WTC11 (cell line): ENCODE measurements around the gene UVRAG. TPM values are rescaled to one million over a fixed set of nuclear protein-coding genes. Genes with fewer than 3 reads are reported as not detected.

Source experiments
- ATAC-seq: fragments of 200-7000 bp; cut with Tn5 transposase; 2 replicates; pipeline ENCODE4 v1.10.0; 2021; ENCODE audit warnings: mild to moderate bottlenecking, moderate library complexity
- CTCF ChIA-PET: fragments of 300-600 bp; sonication (Branson Sonifier 250); formaldehyde crosslinking; loops from one replicate; lab custom pipeline; 2021; ENCODE audit warnings: antibody characterized with exemption; lab: Charles Lee
- POLR2A ChIA-PET: fragments of 350-600 bp; sonication (Branson Sonifier 250); formaldehyde crosslinking; loops from one replicate; lab custom pipeline; 2021; ENCODE audit warnings: antibody characterized with exemption; lab: Charles Lee
- DNase-seq: peaks from one replicate; pipeline ENCODE4 v3.0.0; 2021; ENCODE audit warnings: low spot score
- H3K27ac Mint-ChIP-seq: 2 replicates; pipeline ENCODE4 v1.8.0; 2021; ENCODE audit warnings: mixed read lengths
- H3K27me3 Mint-ChIP-seq: 2 replicates; pipeline ENCODE4 v1.8.0; 2021; ENCODE audit warnings: low read depth, mild to moderate bottlenecking, moderate library complexity, mixed read lengths
- H3K36me3 Mint-ChIP-seq: 2 replicates; pipeline ENCODE4 v1.8.0; 2021; ENCODE audit warnings: mixed read lengths
- H3K4me1 Mint-ChIP-seq: 2 replicates; pipeline ENCODE4 v1.8.0; 2022; ENCODE audit warnings: mixed read lengths
- H3K4me3 Mint-ChIP-seq: 2 replicates; pipeline ENCODE4 v1.8.0; 2021; ENCODE audit warnings: mild to moderate bottlenecking, moderate library complexity, mixed read lengths
- H3K9me3 Mint-ChIP-seq: 2 replicates; pipeline ENCODE4 v1.8.0; 2021; ENCODE audit warnings: mixed read lengths
- AFF4 ChIP-seq: sonication (generic); formaldehyde crosslinking; IDR thresholded peaks from 2 replicates; pipeline ENCODE4 v1.8.1; 2023; ENCODE audit warnings: mild to moderate bottlenecking, missing genetic modification reagents, borderline replicate concordance
- ARID4B ChIP-seq: sonication (generic); formaldehyde crosslinking; IDR thresholded peaks from 2 replicates; pipeline ENCODE4 v1.8.0; 2023; ENCODE audit warnings: missing genetic modification reagents, mild to moderate bottlenecking, borderline replicate concordance
- CTCF ChIP-seq: fragments of 200-600 bp; IDR thresholded peaks from 2 replicates; pipeline ENCODE4 v1.8.0; 2022; ENCODE audit warnings: antibody characterized with exemption
- EMX1 ChIP-seq: fragments of 250-450 bp; sonication (Bioruptor Pico); IDR thresholded peaks from 2 replicates; pipeline ENCODE4 v1.8.0; 2021; ENCODE audit warnings: mild to moderate bottlenecking
- ESRRA ChIP-seq: sonication (generic); formaldehyde crosslinking; IDR thresholded peaks from 2 replicates; pipeline ENCODE4 v1.8.1; 2022; ENCODE audit warnings: mild to moderate bottlenecking, missing genetic modification reagents, borderline replicate concordance
- GRHL2 ChIP-seq: fragments of 250-450 bp; sonication (Bioruptor Pico); IDR thresholded peaks from 2 replicates; pipeline ENCODE4 v1.8.0; 2022; ENCODE audit warnings: mild to moderate bottlenecking, moderate library complexity; ENCODE audit not compliant: insufficient replicate concordance, severe bottlenecking
- MLX ChIP-seq: sonication (generic); formaldehyde crosslinking; IDR thresholded peaks from 2 replicates; pipeline ENCODE4 v1.8.1; 2023; ENCODE audit warnings: mild to moderate bottlenecking, missing genetic modification reagents, moderate library complexity
- NR2C2 ChIP-seq: sonication (generic); formaldehyde crosslinking; IDR thresholded peaks from 2 replicates; pipeline ENCODE4 v1.8.0; 2022; ENCODE audit warnings: mild to moderate bottlenecking, missing genetic modification reagents
- RELA ChIP-seq: sonication (generic); formaldehyde crosslinking; IDR thresholded peaks from 2 replicates; pipeline ENCODE4 v1.8.1; 2022; ENCODE audit warnings: missing genetic modification reagents, mild to moderate bottlenecking, borderline replicate concordance
- RORB ChIP-seq: fragments of 250-450 bp; sonication (Bioruptor Pico); IDR thresholded peaks from 2 replicates; pipeline ENCODE4 v1.9.0; 2021; ENCODE audit warnings: mild to moderate bottlenecking
- SMAD4 ChIP-seq: sonication (generic); formaldehyde crosslinking; IDR thresholded peaks from 2 replicates; pipeline ENCODE4 v1.8.0; 2022; ENCODE audit warnings: mild to moderate bottlenecking, missing genetic modification reagents
- ZMAT4 ChIP-seq: fragments of 250-450 bp; sonication (Bioruptor Pico); IDR thresholded peaks from 2 replicates; pipeline ENCODE4 v1.9.0; 2021; ENCODE audit warnings: mild to moderate bottlenecking
- ZNF263 ChIP-seq: sonication (generic); formaldehyde crosslinking; IDR thresholded peaks from 2 replicates; pipeline ENCODE4 v1.8.1; 2022; ENCODE audit warnings: low read depth, mild to moderate bottlenecking, moderate library complexity, missing genetic modification reagents
- ZNF317 ChIP-seq: sonication (generic); formaldehyde crosslinking; IDR thresholded peaks from 2 replicates; pipeline ENCODE4 v1.8.1; 2023; ENCODE audit warnings: low read depth, mild to moderate bottlenecking, moderate library complexity, missing genetic modification reagents, borderline replicate concordance
- ZNF423 ChIP-seq: fragments of 250-450 bp; sonication (Bioruptor Pico); IDR thresholded peaks from 2 replicates; pipeline ENCODE4 v2.1.2; 2022; ENCODE audit warnings: mild to moderate bottlenecking, moderate library complexity
- ZNF425 ChIP-seq: fragments of 250-450 bp; sonication (Bioruptor Pico); conservative IDR thresholded peaks from 2 replicates; pipeline ENCODE4 v1.9.0; 2021; ENCODE audit warnings: mild to moderate bottlenecking
- ZNF532 ChIP-seq: fragments of 250-450 bp; sonication (Bioruptor Pico); IDR thresholded peaks from 2 replicates; pipeline ENCODE4 v1.9.0; 2021; ENCODE audit warnings: mild to moderate bottlenecking, borderline replicate concordance
- total RNA-seq: library from RNA; stranded (reverse); gene quantifications from 3 replicates; pipeline ENCODE4 v1.2.3, GENCODE V29; 2021

UVRAG gene
- total RNA-seq, 1 experiment from 2014 or later = 14.5 TPM

GRCh38 chr11:76167590-76167989, 352.6 kb downstream of the UVRAG start:
- TF ChIP-seq ZNF423 (no peak), ZNF425 (CRISPR knock-in tag) (no peak), GRHL2 (CRISPR knock-in tag) (no peak), ZNF263 (CRISPR knock-in tag) (no peak), ZMAT4 (CRISPR knock-in tag) (no peak), RORB (no peak), ARID4B (CRISPR knock-in tag) (no peak), NR2C2 (CRISPR knock-in tag) (no peak), ESRRA (CRISPR knock-in tag) (no peak), SMAD4 (CRISPR knock-in tag) (no peak), EMX1 (no peak), ZNF317 (no peak), RELA (CRISPR knock-in tag) (no peak), AFF4 (CRISPR knock-in tag) (no peak), ZNF532 (no peak), CTCF (no peak), MLX (no peak)
- no peak overlapping the region for H3K27ac Mint-ChIP-seq
- H3K9me3 Mint-ChIP-seq = no peaks in the 10 kb centered on the region
- DNase-seq (no peak), ATAC-seq (no peak)
- H3K36me3 Mint-ChIP-seq = no peaks in the 10 kb centered on the region
- ChIA-PET CTCF (no interaction called here), POLR2A (no interaction called here)
- H3K4me1 Mint-ChIP-seq = no peaks in the 10 kb centered on the region
- no peak overlapping the region for H3K4me3 Mint-ChIP-seq
- H3K27me3 Mint-ChIP-seq = peaks cover 44% of the 10 kb centered on the region
